ENCODE measurements around the gene KMT2B.

KMT2B gene

DNA sequence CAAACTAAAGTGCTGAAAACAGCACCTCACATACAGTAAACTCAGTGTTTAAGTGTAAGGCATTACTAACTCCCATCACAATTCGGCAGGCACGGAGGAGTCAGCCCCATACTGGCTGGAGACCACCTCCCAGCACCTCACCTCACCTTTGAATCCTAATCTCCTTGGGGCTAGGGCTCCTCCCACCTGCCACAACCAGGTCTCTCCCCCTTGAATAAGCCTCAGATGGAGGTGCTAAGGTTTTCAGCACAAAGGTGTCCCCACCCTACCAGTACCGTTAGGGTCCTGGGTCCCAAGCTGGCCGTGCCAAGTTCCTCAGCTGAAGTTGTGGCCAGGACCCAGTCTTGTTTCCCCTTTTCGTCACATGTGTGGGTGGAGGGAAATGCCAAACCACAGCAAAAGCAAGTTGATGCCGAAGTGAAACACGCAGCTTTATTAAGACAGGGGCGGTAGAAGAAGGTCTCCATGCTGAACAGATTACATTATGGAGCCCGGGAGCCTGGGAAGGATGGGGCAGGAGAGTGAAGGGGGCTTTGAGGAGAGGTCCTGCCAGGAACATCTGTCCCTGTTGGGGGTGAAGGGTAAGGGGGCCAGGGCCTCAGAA, 24.4 kb downstream of the KMT2B start, which contains the start of gene IGFLR1:
Gene IGFLR1, minus strand, starts transcription at position 332 of the 604 bp plus-strand sequence. CDS start 1,272 bp downstream, outside the sequence.
- H3K27ac ChIP-seq (ENCODE audit: insufficient read depth, low read depth, low read length, poor library complexity, severe bottlenecking), result no peak within 1 kb of the TSS
- no peak within 1 kb of the TSS for H3K4me3 ChIP-seq (ENCODE audit: insufficient read depth, low read depth, low read length)

DNA sequence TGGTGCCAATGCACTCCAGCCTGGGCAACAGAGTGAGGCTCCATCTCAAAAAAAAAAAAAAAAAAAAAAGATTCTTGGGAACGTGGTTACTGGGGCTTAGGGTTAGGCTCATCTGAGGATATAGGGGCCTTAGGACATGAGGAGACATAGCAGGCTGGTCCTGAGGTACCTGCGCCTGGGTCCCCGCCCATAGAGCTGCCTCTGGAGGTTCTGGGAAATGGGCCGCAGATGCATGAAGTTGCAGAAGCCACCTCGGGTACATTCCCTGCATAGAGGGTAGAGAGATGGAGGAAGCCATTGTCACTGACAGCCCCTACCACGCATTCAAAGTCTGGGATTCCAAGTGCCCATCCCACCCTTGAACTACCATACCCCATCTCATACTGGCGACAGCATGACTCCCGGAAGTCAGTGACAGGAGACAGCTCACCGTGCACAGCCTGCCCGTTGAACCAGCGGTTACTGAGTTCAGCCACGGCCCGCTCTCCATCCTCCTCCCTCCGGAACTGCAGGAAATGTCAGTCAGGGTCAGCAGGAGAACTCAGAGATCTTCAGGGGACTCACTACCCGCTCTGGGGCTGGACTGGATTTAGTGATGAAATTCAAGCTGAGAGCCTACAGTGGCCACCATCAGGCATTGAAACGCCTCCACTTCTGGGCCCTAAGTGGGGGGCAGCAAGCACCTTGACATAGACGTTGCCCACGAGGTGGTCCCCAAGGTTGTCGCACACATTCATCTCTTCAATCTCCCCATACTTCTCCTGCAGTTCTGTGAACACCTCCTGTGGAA, 26.0 kb downstream of the KMT2B start:
- Histone ChIP-seq H3K9me3 (ENCODE audit: control insufficient read depth, low read length) (no peaks in the 10 kb centered on the region), H3K27me3 (ENCODE audit: control insufficient read depth, insufficient read depth, low read length, poor library complexity, severe bottlenecking) (no peaks in the 10 kb centered on the region), H3K36me3 (ENCODE audit: control insufficient read depth, insufficient read depth, low read length) (no peaks in the 10 kb centered on the region), H3K4me1 (ENCODE audit: control insufficient read depth, insufficient read depth, low read length) (peaks cover 16% of the 10 kb centered on the region), H3K4me3 (ENCODE audit: insufficient read depth, low read depth, low read length) (peak overlapping the region; percentile 82), H3K27ac (ENCODE audit: insufficient read depth, low read depth, low read length, poor library complexity, severe bottlenecking) (no peak overlapping the region)
- 91 to 93% methylated on average over 19 of the region's 19 CpGs for WGBS, 2 experiments

More for the DNA sequence above, 24.4 kb downstream of the KMT2B start, which contains the start of gene IGFLR1:
- WGBS, 2 experiments, result 95 to 96% methylated on average over 9 of the region's 9 CpGs
- no peaks in the 10 kb centered on the region for H3K27me3 ChIP-seq (ENCODE audit: control insufficient read depth, insufficient read depth, low read length, poor library complexity, severe bottlenecking)
- no peaks in the 10 kb centered on the region for H3K9me3 ChIP-seq (ENCODE audit: control insufficient read depth, low read length)
- peaks cover 16% of the 10 kb centered on the region for H3K4me1 ChIP-seq (ENCODE audit: control insufficient read depth, insufficient read depth, low read length)
- H3K36me3 ChIP-seq (ENCODE audit: control insufficient read depth, insufficient read depth, low read length), result peaks cover 8% of the 10 kb centered on the region

DNA sequence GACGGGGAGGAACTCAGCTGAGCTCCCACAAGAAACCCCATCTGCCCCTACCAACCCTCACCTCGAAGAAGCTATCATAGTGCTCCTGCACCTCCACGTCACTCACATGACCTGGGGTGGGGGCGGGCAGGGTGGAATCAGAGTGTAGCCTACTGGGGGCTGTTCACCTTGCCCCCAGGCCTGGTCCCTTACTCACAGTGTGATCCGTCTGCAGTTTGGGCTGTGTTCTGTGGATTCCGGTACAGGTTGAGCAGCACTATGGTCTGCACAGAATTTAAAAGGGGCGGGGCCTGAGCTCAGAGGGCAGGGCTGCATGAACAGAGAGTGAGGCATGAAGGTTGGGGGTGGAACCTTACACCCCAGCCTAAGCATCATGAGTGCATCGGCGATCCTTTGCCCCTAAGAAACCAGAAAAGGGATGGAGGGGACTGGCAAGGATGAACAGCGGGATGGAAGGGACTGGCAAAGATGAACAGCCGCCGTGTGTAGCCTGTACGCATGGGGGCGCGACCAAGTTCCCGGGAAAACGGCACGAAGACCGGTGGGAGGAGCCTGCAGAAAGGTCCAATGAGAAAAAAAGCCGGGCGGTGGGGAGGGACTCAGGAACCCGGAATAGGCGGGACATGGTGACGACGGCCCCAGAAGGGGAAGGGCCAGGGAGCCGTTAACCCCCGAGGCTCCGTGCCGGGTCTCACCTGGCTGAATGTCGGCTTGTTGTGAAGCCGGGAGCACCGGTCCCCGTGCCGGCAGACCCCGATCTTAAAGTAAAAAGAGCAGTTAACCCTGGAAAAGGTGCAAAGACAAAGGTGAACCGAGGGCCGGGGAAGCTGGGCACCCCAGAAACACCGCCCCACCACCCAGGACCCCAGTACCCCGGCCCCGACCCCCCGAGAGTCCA, 26.9 kb downstream of the KMT2B start:
- 10% methylated on average over 41 of the region's 41 CpGs for WGBS, 2 experiments
- Histone ChIP-seq H3K4me1 (ENCODE audit: control insufficient read depth, insufficient read depth, low read length) (peaks cover 16% of the 10 kb centered on the region), H3K27ac (ENCODE audit: insufficient read depth, low read depth, low read length, poor library complexity, severe bottlenecking) (peak overlapping the region; percentile 99)

DNA sequence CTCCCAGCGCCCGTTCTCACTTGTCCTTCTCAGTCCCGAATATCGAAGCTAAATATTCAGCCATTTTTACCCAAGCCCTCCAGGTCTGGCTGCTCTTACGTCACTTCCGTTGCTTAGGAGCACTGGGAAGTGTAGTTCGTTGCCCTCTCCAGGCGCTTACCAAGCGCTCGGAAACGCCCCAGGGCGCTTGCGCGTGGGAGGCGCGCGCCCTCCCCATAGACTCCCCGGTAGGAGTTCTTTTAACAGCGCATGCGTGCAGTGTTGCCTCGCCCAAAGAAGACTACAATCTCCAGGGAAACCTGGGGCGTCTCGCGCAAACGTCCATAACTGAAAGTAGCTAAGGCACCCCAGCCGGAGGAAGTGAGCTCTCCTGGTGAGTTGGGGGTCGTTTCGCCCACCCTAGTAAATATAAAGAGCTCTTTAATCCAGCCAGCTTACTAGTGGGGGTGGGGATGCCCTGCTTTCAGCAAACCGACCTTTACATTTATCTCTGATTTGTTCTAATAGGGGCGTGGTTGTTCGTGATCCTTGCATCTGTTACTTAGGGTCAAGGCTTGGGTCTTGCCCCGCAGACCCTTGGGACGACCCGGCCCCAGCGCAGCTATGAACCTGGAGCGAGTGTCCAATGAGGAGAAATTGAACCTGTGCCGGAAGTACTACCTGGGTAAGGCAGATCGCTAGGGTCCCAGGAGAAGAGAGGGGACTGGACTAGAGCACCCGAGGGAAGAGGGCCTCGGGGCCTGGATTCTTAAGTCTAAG, 27.7 kb downstream of the KMT2B start, which contains the start of the genes PSENEN and U2AF1L4:
Gene PSENEN, plus strand, starts transcription at position 324 of the 759 bp plus-strand sequence. Its CDS starts 280 bp downstream, at position 604.
Gene U2AF1L4, minus strand, starts transcription at position 91 of the 759 bp plus-strand sequence. Its CDS starts 27 bp downstream, at position 64.
- H3K4me1 ChIP-seq (ENCODE audit: control insufficient read depth, insufficient read depth, low read length), result peaks cover 13% of the 10 kb centered on the region

More for the DNA sequence above, 26.9 kb downstream of the KMT2B start:
- H3K27me3 ChIP-seq (ENCODE audit: control insufficient read depth, insufficient read depth, low read length, poor library complexity, severe bottlenecking), result no peaks in the 10 kb centered on the region
- H3K4me3 ChIP-seq (ENCODE audit: insufficient read depth, low read depth, low read length), result peak overlapping the region; percentile 82
- H3K9me3 ChIP-seq (ENCODE audit: control insufficient read depth, low read length), result no peaks in the 10 kb centered on the region
- H3K36me3 ChIP-seq (ENCODE audit: control insufficient read depth, insufficient read depth, low read length), result no peaks in the 10 kb centered on the region

DNA sequence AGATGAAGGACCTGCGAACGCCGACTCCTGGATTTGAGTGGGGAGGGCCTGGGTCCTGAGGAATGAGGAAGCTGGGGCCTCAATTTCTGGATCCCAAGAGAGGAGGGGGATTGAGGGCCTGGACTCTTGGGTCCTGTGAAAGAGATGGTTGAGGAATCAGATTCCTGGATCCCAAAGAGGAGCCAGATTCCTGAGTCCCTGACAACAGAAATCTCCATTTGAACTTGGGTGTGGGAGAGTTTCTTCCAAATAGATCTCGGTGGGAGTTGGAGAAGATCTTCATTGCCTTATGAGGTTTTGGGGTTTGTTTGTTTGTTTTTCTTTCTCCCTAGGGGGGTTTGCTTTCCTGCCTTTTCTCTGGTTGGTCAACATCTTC, 28.3 kb downstream of the KMT2B start:
- no peaks in the 10 kb centered on the region for H3K27me3 ChIP-seq (ENCODE audit: control insufficient read depth, insufficient read depth, low read length, poor library complexity, severe bottlenecking)
- 24 to 28% methylated on average over 4 of the region's 4 CpGs for WGBS, 2 experiments

More for the DNA sequence above, 27.7 kb downstream of the KMT2B start, which contains the start of the genes PSENEN and U2AF1L4:
- Histone ChIP-seq H3K9me3 (ENCODE audit: control insufficient read depth, low read length) (no peaks in the 10 kb centered on the region), H3K4me3 (ENCODE audit: insufficient read depth, low read depth, low read length) (peak within 1 kb of the TSS; percentile 82), H3K36me3 (ENCODE audit: control insufficient read depth, insufficient read depth, low read length) (no peaks in the 10 kb centered on the region), H3K27ac (ENCODE audit: insufficient read depth, low read depth, low read length, poor library complexity, severe bottlenecking) (peak within 1 kb of the TSS; percentile 99), H3K27me3 (ENCODE audit: control insufficient read depth, insufficient read depth, low read length, poor library complexity, severe bottlenecking) (no peaks in the 10 kb centered on the region)
- WGBS, 2 experiments, result 1% methylated on average over 40 of the region's 40 CpGs

DNA sequence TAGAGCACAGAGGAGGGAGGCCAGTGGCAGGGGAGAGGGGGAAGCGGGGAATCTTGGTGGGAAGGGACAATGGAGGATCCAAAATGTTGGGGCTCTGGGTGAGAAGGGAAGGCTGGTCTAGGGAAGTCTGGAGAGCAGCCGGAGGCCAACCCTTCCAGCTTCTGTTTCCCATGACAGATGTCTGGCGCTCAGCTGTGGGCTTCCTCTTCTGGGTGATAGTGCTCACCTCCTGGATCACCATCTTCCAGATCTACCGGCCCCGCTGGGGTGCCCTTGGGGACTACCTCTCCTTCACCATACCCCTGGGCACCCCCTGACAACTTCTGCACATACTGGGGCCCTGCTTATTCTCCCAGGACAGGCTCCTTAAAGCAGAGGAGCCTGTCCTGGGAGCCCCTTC, 28.7 kb downstream of the KMT2B start:
- Histone ChIP-seq H3K4me3 (ENCODE audit: insufficient read depth, low read depth, low read length) (peak overlapping the region; percentile 82), H3K36me3 (ENCODE audit: control insufficient read depth, insufficient read depth, low read length) (no peaks in the 10 kb centered on the region), H3K9me3 (ENCODE audit: control insufficient read depth, low read length) (no peaks in the 10 kb centered on the region), H3K4me1 (ENCODE audit: control insufficient read depth, insufficient read depth, low read length) (peaks cover 11% of the 10 kb centered on the region), H3K27me3 (ENCODE audit: control insufficient read depth, insufficient read depth, low read length, poor library complexity, severe bottlenecking) (no peaks in the 10 kb centered on the region), H3K27ac (ENCODE audit: insufficient read depth, low read depth, low read length, poor library complexity, severe bottlenecking) (no peak overlapping the region)
- WGBS, 2 experiments, result 93 to 95% methylated on average over 5 of the region's 5 CpGs

More for the DNA sequence above, 28.3 kb downstream of the KMT2B start:
- H3K27ac ChIP-seq (ENCODE audit: insufficient read depth, low read depth, low read length, poor library complexity, severe bottlenecking), result no peak overlapping the region
- peak overlapping the region; percentile 82 for H3K4me3 ChIP-seq (ENCODE audit: insufficient read depth, low read depth, low read length)
- H3K36me3 ChIP-seq (ENCODE audit: control insufficient read depth, insufficient read depth, low read length), result no peaks in the 10 kb centered on the region
- peaks cover 13% of the 10 kb centered on the region for H3K4me1 ChIP-seq (ENCODE audit: control insufficient read depth, insufficient read depth, low read length)
- H3K9me3 ChIP-seq (ENCODE audit: control insufficient read depth, low read length), result no peaks in the 10 kb centered on the region

DNA sequence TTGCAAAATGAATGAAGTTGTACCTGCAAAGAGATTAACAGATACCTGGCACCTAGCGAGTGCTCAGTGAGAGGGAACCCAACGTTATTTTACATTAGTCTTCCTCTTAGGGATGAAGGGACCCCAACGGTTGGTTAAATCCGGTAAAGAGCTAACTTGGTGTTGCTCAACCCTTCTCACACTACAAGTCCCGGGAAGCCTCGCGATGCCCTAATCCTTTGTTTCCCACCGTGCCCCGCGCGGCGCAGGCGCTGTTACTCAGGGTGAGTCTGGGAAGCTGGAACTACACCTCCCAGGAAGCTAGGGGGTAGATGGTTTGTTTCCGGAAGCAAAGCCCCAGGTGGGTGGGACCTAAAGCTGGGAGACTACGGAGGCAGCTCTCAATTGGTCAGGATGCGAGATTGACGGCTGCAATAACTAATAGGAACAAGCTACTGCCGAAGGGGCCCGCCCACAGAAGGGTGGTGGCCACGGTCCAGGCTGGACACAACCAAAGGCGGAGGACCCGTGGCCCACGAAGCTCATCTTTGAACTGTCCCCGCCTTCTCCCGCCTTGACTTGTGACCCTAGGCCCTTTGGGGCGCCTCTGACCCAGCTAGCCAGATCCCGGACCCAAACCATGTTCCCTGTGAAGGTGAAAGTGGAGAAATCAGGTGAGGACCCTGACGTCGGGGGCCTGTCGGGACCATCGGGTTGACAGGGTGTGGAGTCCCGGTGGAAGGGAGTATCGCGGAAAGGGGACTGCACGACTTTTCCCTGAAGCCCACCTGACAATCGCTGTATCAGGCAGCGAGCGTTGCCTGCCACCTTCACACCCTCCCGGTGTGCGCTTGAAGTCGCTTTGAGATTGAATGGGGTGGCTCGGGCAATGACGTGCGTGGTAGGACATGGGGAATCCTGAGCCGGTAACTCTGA, 30.6 kb downstream of the KMT2B start, which contains the start of gene LIN37:
Gene LIN37, plus strand, starts transcription at position 471 of the 915 bp plus-strand sequence. Its CDS starts 149 bp downstream, at position 620.
- Histone ChIP-seq H3K9me3 (ENCODE audit: control insufficient read depth, low read length) (no peaks in the 10 kb centered on the region), H3K27ac (ENCODE audit: insufficient read depth, low read depth, low read length, poor library complexity, severe bottlenecking) (no peak within 1 kb of the TSS), H3K27me3 (ENCODE audit: control insufficient read depth, insufficient read depth, low read length, poor library complexity, severe bottlenecking) (no peaks in the 10 kb centered on the region), H3K4me3 (ENCODE audit: insufficient read depth, low read depth, low read length) (peak within 1 kb of the TSS; percentile 86), H3K4me1 (ENCODE audit: control insufficient read depth, insufficient read depth, low read length) (peaks cover 6% of the 10 kb centered on the region), H3K36me3 (ENCODE audit: control insufficient read depth, insufficient read depth, low read length) (no peaks in the 10 kb centered on the region)
- 2 to 3% methylated on average over 44 to 45 of the region's 45 CpGs for WGBS, 2 experiments

DNA sequence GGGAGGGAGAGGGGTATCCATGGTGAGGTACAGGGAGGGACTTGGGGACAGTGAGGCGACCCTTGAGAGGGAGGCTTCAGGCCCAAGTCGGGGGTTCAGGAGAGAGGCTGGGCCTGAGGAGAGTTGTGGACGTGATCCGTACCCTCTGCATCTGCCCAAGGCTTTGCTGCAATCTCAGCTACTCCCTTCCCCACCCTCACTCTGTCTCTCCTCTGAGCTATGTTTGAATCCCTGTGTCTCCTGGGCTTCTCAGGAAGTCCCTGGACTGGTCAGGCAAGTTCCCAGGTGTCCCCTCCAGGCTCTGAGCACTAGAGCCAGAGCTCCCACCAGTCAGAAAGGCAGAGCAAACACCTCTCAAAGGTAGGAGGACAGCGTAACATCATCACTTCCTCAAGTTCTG, 32.4 kb downstream of the KMT2B start:
- 89 to 91% methylated on average over 5 of the region's 5 CpGs for WGBS, 2 experiments
- H3K4me3 ChIP-seq (ENCODE audit: insufficient read depth, low read depth, low read length), result no peak overlapping the region
- no peak overlapping the region for H3K27ac ChIP-seq (ENCODE audit: insufficient read depth, low read depth, low read length, poor library complexity, severe bottlenecking)
- peaks cover 4% of the 10 kb centered on the region for H3K27me3 ChIP-seq (ENCODE audit: control insufficient read depth, insufficient read depth, low read length, poor library complexity, severe bottlenecking)
- H3K9me3 ChIP-seq (ENCODE audit: control insufficient read depth, low read length), result no peaks in the 10 kb centered on the region
- no peaks in the 10 kb centered on the region for H3K4me1 ChIP-seq (ENCODE audit: control insufficient read depth, insufficient read depth, low read length)
- H3K36me3 ChIP-seq (ENCODE audit: control insufficient read depth, insufficient read depth, low read length), result no peaks in the 10 kb centered on the region

Data from ectodermal cell (in vitro differentiated cells).